Heart left ventricle (tissue), 13 donors: ENCODE data around the gene SYNGR2.

ENCODE experiments used
- POLR2A ChIP-seq, 2 donors: fragments of 450-650 bp; IDR thresholded peaks; one replicate each; pipeline ENCODE4 v1.6.1; 2017; ENCODE audit warnings: antibody characterized with exemption in 2 of 2, mild to moderate bottlenecking in 2 of 2, moderate library complexity in 2 of 2
- TF ChIP-seq, protein P1 (sequence below), 12 donors: fragments of 200-600 bp; sonication (generic) in 4 of 12; IDR thresholded peaks; one replicate each; pipeline versions ENCODE4 v1.5.0 to v1.8.0; 2018 to 2022; ENCODE audit warnings: antibody characterized with exemption in 12 of 12, mild to moderate bottlenecking in 5 of 12
- donor health status: ischemic (EF 13 %, LVEDD 7.1; RV severe dilation, severe dysfunction).
- donor health status: DM: no; HTN: yes; CAD: no.
- donor health status: DM: no; HTN: no; CAD: no.
- donor health status: ischemic (EF 25% LVEDD 6.9; RV normal size, moderate dysfunction).
- donor health status: ischemic (EF 25% LVEDD 5.7; RV mildly dilated, moderate dysfunction).
- donor health status: ischemic (EF 35%, LVEDD 5.7; RV mildly dilated, moderate dysfunction).
- donor health status: nonischemic (EF 11% LVEDD 7.7; RV severe dilation, severe dysfunction).
- donor health status: DM: yes; HTN: yes; CAD: no.
- donor health status: PGD.
- donor health status: ischemic (EF 29% LVEDD 5.4; RV normal size, mild dysfunction).
- donor health status: nonischemic (EF 23%, LVEDD 6.1; RV moderate dilation, normal function).

DNA sequence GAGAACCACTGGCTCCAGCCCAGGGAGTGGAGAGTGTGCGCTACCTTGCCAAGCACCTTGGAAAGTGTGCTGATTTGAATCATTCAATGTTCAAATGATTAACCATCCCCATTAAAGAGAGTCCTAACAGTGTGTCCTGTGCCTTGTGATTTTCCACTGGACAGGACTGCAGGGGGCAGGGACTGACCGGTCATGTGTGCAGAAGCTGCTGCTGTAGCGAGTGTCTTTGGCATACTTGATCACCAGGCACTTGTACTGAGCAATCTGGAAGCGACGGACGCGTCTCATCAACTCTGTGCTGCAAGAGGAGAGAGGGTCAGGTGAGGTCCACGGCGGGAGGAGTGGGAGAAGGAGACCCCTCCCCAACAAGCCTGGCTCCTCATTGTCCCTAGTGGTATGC, 16.5 kb downstream of the SYNGR2 start:
- TF ChIP-seq, protein P1, sequence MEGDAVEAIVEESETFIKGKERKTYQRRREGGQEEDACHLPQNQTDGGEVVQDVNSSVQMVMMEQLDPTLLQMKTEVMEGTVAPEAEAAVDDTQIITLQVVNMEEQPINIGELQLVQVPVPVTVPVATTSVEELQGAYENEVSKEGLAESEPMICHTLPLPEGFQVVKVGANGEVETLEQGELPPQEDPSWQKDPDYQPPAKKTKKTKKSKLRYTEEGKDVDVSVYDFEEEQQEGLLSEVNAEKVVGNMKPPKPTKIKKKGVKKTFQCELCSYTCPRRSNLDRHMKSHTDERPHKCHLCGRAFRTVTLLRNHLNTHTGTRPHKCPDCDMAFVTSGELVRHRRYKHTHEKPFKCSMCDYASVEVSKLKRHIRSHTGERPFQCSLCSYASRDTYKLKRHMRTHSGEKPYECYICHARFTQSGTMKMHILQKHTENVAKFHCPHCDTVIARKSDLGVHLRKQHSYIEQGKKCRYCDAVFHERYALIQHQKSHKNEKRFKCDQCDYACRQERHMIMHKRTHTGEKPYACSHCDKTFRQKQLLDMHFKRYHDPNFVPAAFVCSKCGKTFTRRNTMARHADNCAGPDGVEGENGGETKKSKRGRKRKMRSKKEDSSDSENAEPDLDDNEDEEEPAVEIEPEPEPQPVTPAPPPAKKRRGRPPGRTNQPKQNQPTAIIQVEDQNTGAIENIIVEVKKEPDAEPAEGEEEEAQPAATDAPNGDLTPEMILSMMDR (IDR thresholded peaks at IDR 0.05), result no peak
- TF ChIP-seq POLR2A (IDR thresholded peaks at IDR 0.05), result no peak
